SK-N-MC (cell line): ENCODE results near the gene IL21R.

Experiments
- EZH2 ChIP-seq: fragments of 200-600 bp; sonication (generic); IDR thresholded peaks from one replicate; pipeline ENCODE4 v1.6.1; 2017; ENCODE audit warnings: antibody characterized with exemption
- FOXP2 ChIP-seq: optimal IDR thresholded peaks from 2 replicates; pipeline ENCODE3; 2011; ENCODE audit warnings: mild to moderate bottlenecking, moderate library complexity; ENCODE audit not compliant: insufficient read depth; ENCODE audit errors: extremely low read length, control extremely low read depth
- POLR2AphosphoS5 ChIP-seq: IDR thresholded peaks from 2 replicates; pipeline ENCODE4 v1.6.1; 2012; ENCODE audit warnings: mild to moderate bottlenecking, low read depth, low read length, borderline replicate concordance

GRCh38 chr16:27379919-27380318 lies 22.1 kb upstream of the IL21R start:
- TF ChIP-seq EZH2, result no peak
- no peak for TF ChIP-seq POLR2AphosphoS5
- TF ChIP-seq FOXP2, result no peak
